Measurements from ENCODE around the gene GP1BA.

GP1BA gene

DNA sequence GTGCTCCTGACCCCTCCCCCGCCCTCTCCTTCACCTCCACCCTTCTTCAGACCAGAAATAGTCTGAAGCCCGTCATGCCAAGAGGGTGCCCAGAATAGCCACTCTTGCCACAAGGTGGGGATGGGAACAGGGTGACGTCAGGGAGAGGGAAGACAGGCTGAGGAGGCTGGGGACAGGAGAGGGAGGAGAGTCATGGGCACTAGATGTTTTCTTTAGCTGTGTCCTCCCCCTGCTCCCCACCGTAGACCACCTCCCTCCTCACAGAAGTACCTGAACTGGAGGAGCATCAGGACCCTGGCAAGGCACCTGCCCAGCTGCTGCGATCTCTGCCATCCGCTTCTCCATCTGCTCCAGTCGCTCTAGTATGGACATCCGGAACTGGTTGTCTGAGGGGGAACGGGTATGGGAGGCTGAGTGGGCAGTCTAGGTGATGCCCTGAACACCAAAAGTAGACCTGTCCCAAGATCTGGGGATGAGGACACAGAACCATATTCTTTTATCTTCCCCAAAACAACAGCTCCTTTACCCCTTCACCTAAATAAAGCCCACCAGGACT is 42.1 kb downstream of the GP1BA start:
- no peak for DNase-seq (ENCODE audit: low spot score)

DNA sequence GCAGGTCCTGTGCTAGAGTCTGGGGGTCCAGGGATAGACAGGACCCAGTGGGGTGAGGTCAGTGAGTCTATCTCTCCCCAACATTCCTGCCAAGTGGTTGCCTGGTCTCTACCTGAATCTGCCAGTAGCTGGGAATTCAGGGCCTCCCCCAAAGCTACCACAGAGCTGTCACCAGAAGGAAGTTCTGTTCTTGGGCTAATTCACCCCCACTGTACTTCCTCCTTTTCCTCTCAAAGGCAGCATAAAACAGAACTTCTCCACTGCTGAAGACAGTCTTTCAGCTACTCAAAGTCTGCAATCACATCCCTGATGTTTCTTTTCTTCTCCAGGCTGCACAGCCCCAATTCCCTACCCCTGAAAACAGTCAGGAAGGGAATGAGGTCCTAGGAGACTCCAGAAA is 46.6 kb downstream of the GP1BA start:
- no peak for DNase-seq (ENCODE audit: low spot score)

DNA sequence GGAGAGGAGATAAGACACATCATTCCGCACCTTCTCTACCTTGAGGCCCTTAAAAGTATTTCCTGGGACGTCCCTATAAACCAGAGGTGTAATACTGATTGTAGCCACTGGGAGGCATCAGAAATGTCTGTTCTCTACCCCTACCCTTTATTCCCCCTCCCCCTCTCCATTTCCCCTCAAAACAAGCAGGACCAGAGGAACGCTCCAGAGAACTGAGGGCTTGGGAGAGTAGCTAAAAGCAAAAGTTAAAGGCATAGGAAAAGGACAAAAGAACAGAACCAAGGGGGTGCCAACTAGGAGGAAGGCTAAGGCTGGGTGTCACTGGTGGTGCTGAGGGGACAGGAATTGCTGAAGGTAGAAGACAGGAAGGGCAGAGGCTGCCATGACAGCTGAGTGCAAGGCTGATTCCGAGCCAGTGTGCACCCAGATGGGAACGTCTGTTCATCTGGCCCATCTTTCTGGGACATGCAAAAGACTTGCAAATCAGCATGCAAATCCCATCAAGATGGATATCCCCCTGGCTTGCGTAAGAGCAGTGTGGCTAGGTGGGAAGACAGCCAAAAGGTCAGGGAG is 48.7 kb downstream of the GP1BA start:
- DNase-seq (ENCODE audit: low spot score): no peak

DNA sequence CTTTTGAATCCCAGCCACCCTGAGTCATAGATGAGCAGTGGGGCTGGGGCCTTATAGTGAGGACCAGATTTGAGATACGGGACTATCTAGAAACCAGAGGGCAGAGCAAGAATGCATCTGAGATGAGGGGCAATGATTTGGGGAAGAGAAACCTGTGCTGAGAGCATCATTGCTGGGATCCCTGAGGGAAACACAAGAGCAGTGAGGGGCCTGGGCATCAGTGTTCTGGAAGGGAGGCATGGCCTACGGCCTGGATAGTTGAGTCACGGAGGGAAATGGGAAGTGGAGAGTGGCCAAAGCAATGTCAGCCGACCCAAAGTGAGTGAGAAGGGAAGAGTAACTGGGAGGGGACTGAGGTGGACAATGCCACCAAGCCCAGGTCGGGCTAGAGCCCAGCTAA is 50.2 kb downstream of the GP1BA start:
- DNase-seq (ENCODE audit: low spot score): no peak

Data from left forelimb (tissue), 1 donor.